Ecto neural progenitor cell (in vitro differentiated cells): ENCODE results near the gene ADAMTSL3.
"Not testable (repeated sequence)": the region's sequence is repeated elsewhere in the genome, so short reads cannot be mapped to it uniquely, and the experiment has no call there.

Source experiments
- DNase-seq: peaks from one replicate; pipeline ENCODE4 v3.0.0-alpha.2; 2018; ENCODE audit warnings: low spot score

Gene ADAMTSL3

DNA sequence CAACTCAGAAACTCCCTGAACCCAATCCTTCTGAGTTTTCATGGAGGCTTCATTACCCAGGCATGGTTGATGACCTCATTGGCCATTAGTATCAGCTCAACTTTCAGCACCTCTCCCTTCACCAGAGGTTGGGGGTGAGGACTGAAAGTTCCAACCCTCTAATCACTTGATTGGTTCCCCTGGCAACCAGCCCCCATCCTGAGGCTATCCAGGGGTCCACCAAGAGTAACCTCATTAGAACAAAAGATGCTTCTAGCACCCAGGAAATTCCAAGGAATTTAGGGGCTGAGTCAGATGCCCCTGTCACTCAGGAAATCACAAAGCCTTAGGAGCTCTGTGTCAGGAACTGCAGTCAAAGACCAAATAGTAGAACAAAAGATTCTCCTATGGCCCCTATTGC, 43.8 kb downstream of the ADAMTSL3 start:
- no peak for DNase-seq

GRCh38 chr15:83698294-83698693, 44.4 kb downstream of the ADAMTSL3 start:
- DNase-seq = no peak

GRCh38 chr15:83699028-83699427, 45.1 kb downstream of the ADAMTSL3 start:
- no peak for DNase-seq

- no peak for DNase-seq
Measured at GRCh38 chr15:83700082-83700481, 46.2 kb downstream of the ADAMTSL3 start.

DNA sequence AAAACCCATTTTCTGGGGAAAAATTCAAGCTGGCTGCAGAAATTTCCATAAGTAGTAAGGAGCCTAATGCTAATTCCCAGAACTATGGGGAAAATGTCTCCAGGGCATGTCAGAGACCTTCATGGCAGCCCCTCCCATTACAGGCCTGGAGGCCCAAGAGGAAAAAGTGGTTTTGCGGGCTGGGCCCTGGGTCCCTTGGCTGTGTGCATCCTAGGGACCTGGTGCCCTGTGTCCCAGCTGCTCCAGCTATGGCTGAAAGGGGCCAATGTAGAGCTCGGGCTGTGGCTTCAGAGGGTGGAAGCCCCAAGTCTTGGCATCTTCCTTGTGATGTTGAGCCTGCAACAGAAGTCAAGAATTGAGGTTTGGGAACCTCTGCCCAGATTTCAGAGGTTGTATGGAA, 48.4 kb downstream of the ADAMTSL3 start:
- not testable (repeated sequence) for DNase-seq

GRCh38 chr15:83708328-83708727, 54.4 kb downstream of the ADAMTSL3 start:
- DNase-seq = no peak

DNA sequence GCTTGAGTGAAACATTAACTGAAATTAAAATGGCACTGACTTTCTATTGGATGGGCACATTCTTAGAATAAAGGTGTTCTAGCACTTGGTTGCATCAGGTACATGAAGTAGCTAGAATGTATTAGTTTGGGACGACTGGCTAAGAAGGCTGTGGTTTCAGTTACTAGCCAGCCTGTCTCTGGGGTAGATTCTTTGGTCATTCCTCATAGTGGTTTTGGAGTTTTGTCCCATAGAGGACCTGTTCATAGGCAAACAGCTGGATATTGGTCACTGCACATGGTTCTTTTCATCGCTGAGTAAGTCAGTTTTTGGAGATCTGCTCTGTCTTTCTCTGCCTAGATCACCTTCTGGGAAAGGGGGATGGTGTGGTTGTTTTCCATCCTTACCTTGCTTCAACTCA, 55.3 kb downstream of the ADAMTSL3 start:
- DNase-seq = no peak

GRCh38 chr15:83709811-83710210, 55.9 kb downstream of the ADAMTSL3 start:
- DNase-seq = no peak

DNA sequence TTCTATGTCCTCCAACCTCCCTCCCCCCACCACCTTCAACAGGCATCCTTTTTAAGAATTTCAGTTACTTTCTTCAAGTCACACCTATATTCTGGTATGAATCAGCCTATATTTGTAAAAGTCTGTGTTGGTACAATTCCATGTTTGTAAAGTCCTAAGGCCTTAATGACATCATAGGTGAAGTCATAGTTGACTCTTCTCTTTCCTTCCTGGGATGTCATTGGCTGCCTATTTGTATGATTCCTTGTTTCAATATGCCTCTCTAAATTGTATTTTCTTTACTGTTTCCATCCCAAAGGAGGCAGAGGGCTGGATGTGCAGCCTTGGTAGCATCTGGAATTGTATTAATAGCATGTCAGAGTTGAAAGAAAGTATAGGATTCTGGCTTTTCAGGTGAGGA, 56.5 kb downstream of the ADAMTSL3 start:
- DNase-seq = no peak

- DNase-seq = no peak
Measured at GRCh38 chr15:83711236-83711635, 57.3 kb downstream of the ADAMTSL3 start.

GRCh38 chr15:83713242-83713641, 59.3 kb downstream of the ADAMTSL3 start:
- DNase-seq = no peak

DNA sequence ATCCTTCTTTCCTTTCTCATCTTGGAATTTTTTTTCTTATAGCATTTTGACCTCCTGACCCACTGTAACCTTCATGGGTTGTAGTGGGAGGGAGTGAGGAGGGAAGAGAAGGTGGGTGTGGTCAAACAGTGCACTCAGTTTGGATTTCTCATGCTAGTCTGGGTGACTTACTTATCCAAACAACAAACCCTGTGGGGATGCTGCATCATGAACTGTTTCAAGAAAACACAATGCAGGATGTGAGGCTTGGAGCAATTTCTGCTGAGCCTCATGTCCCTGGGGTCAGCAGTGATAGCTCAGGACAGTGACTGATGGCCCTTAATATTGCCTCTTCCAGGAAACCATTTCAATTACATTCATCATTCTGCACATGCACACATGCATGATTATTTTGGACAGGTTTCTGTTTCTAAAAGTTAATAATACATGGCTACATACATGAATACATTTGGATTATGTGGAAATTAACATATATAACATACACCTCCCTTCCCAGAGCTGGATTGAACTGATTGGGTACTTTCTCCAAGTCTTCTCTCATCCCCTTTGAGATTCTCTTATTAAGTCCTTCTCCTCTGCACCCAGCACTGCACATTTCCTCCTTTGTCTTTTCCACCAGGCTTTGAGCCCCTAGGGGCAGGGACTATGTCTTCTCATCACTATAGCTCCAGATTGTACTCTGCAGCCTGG, 61.2 kb downstream of the ADAMTSL3 start:
- no peak for DNase-seq

GRCh38 chr15:83716605-83717004, 62.7 kb downstream of the ADAMTSL3 start:
- no peak for DNase-seq

DNA sequence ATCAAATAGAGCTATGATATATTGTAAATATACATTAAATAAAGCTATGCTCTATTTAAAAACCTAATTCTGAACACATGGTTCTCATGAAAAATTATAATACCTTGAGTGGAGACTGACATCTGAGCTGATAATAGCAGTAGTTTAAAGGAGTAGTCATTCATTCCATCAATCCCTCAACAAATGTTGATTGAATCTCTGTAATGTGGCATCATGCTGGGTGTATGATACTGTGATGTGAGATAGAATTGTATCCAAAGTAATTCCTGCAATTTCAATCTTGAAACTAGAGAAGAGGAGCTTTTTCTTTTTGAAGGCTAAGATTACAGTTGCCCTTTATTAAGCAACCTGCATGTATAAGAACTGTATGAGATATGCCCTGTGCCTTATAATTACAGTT, 63.1 kb downstream of the ADAMTSL3 start:
- DNase-seq = no peak

- DNase-seq = no peak
Measured at GRCh38 chr15:83720468-83720867, 66.5 kb downstream of the ADAMTSL3 start.

GRCh38 chr15:83721031-83721430, 67.1 kb downstream of the ADAMTSL3 start:
- no peak for DNase-seq

- DNase-seq = no peak
Measured at GRCh38 chr15:83721981-83722380, 68.1 kb downstream of the ADAMTSL3 start.

DNA sequence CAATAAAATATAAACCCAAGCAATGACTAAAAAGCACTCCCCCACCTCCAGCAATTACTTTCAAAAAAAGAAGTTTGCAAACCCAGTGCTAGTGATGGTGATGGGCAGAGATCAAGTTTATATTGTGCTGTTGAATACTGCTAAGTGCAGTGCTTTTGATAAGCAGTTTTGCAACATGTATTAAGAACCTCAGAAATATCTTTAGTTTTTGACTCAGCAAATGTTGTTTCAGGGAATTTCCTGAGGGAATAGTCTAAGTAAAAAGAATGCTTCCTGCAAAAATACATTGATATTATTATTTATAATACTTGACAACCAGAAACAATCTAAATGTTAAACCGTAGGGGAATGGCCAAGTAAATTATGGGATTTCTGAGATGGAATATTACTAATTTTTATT, 69.3 kb downstream of the ADAMTSL3 start:
- DNase-seq = no peak

DNA sequence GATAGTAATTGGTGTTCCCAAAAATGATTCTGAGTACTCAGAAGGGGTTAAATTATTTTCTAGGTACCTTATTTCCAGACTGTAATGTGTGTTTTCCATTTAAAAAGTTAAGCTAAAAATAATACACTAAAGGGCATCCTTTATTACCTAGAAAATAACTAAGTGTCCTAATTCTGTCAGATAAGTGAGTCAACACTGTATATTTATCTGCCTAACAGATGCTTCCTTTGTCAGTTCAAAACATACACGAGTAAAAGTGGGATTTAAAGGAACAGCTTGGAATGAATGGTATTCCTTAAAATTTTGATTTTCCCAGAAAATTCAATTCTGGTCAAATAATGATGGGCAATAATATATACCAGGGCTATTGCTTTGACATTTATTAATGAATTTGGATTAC, 78.3 kb downstream of the ADAMTSL3 start:
- DNase-seq = no peak

- DNase-seq = no peak
Measured at GRCh38 chr15:83732770-83733169, 78.8 kb downstream of the ADAMTSL3 start.

- no peak for DNase-seq
Measured at GRCh38 chr15:83733206-83733605, 79.3 kb downstream of the ADAMTSL3 start.

DNA sequence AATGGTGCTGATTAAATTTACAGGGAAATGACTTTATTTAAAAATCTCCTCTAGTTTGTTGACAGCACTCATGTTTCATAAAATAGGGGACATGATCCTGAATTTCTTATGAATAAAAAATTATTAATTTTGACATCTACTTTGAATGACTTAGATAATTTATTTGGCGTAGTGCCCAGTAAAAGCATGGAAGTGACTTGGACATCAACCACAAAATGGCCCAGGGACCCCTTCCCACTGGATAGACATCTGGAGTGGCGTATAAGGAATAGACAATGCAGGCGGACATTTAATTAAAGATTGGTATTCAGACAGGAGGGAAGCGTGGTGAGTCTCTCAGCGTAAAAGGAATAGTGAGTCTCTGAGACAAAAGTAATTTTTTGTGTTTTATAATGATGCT, 79.8 kb downstream of the ADAMTSL3 start:
- no peak for DNase-seq

DNA sequence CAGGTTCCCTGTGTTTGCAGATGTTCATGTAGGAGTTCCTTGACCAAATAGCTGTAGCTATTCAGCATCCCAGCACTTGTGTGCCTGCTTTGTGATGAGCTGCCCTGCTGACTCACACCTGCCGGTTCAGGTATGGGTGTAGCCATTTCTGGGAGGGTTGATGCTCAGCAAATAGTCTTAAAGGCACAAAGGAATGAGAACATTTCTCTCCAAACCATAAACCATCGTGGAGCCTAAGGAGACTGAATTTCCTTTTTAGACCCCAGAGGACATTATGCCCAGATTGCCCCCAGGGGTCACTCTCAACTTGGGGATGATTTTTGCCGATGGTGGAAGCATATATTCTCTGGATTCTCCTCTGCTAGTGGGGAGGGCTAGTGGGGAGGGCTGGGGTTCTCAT, 80.6 kb downstream of the ADAMTSL3 start:
- no peak for DNase-seq

DNA sequence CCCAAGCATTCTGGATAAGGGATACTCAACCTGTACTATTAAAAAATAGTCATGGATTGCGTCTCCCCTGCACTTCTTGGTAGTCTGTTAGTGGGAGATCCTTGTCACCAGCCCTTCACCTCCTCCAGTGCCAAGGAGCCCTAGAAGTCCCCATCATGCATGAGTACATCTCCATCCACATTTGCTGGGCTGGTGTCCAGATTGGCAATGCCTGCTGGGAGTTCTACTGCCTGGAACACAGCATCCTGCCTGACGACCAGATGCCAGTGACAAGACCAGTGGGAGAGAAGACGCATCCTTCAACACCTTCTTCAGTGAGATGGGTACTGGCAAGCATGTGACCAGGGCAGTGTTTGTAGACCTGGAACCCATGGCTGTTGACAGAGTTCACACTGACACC, 85.7 kb downstream of the ADAMTSL3 start:
- DNase-seq = no peak

DNA sequence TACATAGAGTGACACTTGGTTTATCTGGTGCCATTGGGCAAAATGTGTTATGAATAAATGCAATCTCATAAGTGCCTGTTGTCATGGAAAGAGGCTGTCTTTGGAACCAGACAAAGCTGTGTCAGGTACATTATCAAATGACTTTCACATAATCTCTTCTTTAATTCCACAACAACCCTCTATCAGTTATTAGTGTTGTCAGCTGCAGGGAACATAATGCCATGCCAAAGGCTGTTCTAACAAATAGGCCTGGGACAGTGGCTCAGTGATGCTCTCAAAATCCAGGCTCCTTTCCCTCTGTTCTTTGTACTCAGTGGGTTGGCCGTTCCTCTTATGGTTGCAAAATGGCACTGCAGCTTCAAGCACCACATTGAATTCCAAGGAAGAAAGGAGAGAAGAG, 91.8 kb downstream of the ADAMTSL3 start:
- no peak for DNase-seq
